ENCODE measurements around the gene SLC41A3.
A peak's percentile ranks its signal among the peaks of the same experiment; 100 is the strongest.
"Not testable (repeated sequence)": the region's sequence is repeated elsewhere in the genome, so short reads cannot be mapped to it uniquely, and the experiment has no call there.

The SLC41A3 gene

DNA sequence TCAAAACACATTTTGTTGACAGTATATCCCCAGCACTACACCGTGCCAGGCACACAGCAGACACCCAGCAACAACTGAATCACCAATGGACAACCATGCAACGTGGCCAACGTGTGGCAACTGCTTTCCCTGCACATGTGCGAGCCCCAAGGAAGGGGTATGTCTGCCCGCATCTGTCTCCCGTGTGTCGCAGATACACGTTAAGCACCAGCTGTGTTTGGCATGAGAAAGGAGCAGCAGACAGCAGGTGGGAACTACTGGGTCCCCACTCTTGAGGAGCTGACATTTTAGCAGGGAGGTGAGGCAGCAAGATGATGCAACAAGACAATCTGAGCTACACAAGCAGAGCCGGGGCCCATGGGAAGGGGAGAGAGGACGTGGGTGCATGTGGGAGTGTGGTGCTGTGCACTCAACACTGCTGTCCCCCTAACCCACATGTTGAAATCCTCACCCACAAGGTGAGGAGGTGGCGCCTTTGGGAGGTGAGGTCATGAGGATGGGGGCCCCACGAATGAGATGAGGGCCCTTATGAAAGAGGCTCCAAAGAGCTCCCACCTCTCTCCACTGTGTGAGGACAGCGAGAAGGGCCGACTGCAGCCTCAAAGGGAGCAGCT lies 58.7 kb downstream of the SLC41A3 start:
- DNase-seq: no peak

DNA sequence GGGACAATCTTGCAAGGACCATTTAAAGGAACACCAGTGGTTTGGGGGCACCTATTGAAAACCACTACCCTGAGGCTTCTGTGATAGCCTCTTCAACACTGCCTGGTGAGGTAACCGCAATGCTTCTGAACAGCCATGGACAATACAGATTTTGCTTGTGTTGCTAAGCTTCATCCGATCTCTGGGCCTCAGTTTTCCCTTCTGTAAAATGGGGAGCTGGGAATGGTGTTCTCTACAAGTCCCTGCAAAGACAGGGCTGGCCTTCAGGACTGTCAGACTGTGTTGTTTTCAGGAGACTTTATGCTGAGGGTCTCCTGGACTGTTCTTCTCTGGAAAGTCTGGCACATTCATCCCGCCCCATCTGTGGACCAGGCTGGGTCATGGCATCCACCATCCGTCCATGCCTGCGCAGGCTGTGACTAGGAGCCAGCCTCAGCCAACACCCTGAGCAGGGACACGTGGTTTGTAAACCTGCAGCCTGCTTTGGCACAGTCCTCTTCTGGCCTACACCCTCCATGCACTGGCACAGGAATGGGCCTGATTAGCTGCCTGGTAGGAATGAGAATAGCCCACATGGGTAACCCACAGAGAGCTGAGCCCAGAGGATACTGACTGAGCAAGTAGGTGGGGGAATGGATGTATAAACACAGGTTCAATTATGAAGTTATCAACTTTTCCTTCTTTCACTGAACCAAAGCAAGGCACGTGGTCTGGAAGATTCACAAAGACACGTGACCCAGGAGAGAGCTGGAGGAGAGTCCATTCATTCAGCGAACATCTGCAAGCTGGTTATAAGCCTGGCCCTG lies 59.7 kb downstream of the SLC41A3 start:
- DNase-seq: no peak

DNA sequence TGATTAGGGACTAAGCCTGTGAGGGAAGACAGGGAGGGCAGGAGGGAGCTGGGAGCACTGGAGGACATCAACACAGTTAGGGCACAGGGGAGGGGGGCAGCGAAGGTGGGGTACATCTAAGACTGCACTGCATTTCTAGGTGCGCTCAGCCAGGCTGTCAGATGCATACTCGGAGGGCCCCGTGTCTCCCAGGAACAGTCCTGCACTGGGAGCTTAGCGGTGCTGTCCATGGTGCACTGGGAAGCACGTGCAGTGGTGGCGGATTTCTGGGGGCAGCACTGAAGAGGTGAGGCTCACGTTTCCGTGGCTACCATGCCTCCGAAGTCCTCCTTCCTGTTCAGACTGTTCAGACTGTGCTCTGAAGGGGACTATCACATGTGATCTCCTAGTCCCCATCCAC lies 60.5 kb downstream of the SLC41A3 start:
- no peak for DNase-seq

DNA sequence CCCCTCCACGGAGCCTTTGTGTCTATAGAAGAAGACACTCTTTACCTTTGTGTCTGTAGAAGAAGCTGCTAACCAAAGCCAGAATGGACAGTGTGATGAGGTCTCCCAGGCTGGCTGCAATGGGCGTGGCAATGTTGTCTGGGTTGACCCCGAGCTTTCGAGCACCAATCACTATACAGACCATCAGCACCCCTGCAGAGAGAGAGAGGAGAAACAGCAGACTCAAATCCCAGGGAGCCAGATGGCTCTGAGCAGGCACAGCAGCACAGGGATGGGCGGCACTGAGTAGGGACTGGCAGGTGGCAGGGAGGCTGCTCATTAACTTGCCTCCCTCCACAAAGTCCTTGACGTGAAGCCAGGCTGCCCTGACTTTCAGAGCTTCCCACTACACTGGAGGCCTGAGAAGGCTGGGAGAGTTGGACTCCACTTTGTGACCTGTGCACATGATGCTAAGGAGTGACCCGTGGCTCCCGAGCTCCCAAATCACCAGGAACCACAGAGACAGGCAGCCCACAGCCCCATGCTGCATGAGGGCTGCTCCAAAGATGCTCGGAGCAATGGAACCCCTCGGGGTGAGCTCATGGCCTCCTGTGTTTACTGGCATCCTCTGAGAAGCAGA lies 61.1 kb downstream of the SLC41A3 start:
- no peak for DNase-seq

DNA sequence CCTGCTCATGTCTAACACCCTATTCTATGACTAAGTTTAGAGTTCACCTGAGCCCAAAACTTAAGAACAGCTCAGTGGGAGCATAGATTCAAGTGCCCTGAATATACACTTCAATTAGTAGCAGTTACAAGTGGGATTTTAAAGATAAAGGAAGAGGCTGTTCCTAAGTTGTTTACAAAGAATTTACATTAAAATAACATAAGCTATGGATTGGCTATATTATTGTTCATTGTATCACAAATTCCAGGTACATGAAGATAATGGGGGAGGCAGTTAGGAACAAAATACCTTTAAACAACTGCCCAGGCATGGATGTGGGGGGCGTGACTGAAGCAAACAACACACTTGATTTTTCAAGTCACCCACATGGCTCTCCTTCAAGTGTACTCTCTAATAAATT lies 62.2 kb downstream of the SLC41A3 start:
- DNase-seq: no peak

DNA sequence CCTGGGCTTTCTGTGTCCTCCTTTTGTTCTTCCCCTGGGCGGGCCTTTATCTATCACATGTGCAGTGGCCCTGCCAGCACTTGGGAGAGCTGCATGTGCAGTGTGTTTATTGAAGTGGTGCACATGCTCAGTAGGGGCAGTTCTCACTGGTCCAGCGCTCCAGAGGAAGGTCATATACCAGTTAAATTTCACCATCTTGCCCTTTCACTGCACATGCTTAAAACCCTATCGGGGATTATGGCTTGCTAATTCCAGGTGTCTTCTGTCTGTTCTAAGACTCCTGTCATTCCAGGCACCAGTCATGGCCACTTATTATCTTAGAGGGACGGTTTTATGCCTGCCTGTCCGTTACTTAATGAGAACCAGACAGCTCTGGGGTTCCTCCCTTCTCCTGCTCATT lies 62.7 kb downstream of the SLC41A3 start:
- DNase-seq: no peak

DNA sequence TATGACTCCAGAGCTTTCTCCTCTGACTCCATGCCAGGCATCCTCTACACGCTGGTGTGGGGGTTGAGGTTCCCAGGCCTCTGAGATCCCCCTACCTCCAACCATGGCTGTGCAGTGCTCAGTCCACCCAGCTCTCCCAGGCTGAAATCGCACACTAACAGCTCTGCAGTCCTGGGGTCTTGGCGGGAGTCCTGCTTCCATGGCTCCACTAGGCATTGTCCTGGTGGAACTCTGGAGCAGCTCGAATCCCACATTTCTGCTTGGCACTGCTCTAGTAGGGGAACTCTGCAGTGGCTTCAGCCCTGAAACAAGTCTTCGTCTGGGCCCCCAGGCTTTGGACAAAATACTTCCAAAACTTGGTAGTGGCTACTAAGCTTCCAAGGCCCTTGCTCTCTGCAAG lies 64.2 kb downstream of the SLC41A3 start:
- DNase-seq: no peak

DNA sequence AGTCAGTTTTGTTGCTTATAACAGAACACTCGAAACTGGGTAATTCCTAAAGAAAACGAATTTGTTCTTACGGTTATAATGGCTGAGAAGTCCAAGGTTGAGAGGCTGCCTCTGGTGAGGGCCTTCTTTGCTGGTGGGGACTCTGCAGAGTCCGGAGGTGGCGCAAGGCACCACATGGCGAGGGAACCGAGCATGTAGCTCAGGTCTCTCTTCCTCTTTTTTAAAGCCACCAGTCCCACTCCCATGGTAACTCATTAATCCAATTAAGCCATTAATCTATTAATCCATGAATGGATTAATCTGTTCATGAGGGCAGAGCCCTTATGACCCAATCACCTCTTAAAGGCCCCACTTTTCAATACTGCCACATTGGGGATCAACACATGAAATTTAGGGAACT lies 64.9 kb downstream of the SLC41A3 start:
- DNase-seq: no peak

DNA sequence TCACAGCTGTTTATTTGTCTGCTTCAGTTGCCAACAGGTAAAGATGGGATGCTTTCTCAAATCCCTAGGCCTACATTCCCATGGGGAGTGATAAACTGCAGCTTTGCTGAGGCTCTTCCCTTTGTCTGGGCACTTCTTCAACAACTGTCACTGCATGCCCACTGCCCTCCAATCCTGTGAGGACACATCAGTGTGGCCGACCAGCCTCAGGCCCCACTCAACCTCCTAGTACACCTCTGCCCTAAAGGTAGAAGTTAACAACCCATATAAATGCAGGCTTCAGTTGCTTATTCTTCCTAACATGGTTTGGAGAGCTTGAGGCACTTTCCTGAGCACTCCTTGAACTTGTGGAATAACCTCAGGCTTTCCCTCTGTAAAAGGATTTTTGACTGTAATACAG lies 65.4 kb downstream of the SLC41A3 start:
- DNase-seq: no peak

DNA sequence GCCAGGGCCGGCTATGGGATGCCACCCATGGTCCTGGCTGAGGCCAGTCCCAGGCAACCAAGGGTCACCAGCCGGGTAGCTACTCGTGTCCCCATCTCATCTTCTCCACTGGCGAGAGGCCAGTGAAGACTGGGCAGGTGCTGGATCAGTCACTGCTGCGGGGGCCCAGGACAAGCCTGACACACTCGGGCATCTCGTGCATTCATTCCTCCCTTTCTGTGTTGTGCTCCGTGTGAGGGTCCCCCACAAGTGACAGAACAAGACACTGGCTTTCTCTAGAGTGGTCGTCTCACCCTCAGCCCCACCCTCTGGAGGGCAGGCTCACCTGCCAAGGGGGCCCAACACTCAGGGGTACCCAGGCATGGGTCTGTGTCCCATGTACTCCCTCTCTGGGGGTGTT lies 66.6 kb downstream of the SLC41A3 start:
- no peak for DNase-seq

DNA sequence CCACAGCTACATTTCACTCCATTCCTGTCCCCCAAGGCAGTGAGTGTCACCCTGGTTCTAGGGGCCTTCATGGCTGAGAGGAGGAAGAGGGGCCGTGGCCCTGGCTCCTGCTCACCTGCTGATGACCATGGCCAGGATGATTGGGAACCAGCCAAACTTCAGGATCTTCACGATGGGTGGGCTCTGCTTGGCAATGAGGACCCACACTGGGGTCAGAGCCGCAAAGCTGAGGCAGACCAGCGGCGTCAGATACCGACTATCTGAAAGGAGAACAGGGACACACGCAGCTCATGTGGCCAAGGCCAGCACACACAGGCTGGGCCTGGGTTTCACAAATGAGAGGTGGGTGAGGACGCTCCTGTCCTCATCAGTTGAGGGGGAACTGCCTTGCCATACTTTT lies 67.3 kb downstream of the SLC41A3 start:
- no peak for DNase-seq

DNA sequence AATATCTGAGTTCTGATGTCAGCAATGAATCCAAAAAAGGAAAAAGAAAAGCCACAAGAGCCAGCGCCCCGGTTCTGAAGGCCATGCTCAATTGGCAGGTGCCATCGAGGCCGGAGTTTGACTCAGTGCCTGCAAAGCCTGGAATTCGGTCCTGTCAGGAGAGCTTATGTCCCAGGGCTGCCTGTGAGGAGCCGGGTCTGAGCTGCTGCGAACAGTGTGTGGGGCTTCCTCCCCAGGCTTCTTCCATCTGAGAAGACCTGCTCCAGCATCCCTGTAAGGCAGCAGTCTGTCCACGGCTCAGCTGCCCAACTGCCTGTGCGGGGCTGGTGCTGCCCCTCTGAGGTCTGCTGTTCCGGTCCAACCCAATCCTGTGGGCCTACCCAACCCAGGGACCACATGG lies 68.8 kb downstream of the SLC41A3 start:
- no peak for DNase-seq

DNA sequence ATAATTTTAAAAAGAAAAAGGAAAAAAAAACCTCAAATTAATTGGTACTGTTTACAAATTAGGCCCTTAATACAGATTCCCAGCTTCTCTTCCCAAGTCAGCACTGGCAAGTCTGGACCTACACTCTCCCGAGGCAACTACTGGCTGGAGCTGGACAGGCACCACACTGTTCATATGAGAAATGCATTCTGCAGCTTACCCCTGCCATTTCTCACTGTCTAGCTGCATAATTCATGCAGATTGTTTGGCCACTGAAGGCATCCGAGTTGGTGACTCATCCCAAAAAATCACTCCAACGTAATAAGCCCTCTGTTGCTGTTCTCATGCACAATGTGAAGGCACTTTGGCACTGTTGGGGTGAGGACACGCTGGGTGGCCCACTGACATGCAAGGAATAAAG lies 69.7 kb downstream of the SLC41A3 start:
- no peak for DNase-seq

DNA sequence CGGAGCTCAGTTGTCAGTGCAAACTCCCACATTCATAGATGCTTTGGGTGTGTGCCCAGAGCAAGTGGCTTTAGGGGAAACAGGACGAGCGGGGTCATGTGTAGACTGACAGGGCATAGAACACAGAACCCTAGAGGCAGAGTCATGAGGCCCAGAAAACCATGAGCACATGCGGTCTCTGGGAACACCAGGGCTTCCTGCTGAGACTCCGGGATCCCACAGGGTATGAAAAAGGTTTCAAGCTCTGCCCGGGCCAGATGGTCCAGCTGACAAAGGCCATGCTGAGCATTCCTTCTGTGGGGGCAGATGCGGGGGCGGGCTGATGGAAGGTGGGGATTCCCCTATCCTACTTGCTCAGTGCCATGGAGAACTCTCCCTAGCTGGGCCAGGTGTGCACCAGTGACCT lies 70.2 kb downstream of the SLC41A3 start:
- DNase-seq: no peak

DNA sequence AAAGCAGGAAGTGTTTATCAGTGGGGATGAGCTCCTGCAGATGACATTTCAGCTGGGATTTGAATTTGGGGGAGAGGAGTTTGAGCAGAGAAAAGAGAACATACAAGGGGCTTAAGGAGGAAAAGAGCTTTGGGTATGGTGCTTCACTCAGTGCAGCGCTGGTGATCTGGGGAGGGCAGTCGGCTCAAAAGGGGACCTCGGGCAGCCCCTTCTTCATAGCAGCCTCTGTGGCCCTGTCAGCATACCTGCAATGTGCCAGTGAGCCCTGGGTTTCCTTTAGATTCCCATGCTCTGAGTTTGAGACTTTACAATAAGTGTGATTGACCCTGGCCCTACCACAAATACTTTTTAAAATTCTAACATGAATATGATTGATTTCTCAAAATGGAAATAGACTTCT lies 74.7 kb downstream of the SLC41A3 start:
- no peak for DNase-seq

DNA sequence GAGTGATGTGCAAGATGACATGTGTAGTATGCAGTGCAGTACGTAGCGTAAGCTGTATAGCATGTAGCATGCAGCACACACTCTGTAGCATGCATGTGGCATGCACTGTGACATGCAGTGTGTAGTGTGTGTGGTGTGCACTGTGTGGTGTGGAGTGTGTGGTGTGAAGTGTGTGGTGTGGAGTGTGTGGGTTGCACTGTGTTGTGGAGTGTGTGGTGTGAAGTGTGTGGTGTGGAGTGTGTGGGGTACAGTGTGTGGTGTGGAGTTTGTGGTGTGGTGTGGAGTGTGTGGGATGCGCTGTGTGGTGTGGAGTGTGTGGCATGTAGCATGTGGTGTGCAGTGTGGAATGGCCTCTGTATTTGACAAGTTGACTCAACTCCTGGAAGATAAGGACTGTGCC lies 75.7 kb downstream of the SLC41A3 start:
- no peak for DNase-seq

DNA sequence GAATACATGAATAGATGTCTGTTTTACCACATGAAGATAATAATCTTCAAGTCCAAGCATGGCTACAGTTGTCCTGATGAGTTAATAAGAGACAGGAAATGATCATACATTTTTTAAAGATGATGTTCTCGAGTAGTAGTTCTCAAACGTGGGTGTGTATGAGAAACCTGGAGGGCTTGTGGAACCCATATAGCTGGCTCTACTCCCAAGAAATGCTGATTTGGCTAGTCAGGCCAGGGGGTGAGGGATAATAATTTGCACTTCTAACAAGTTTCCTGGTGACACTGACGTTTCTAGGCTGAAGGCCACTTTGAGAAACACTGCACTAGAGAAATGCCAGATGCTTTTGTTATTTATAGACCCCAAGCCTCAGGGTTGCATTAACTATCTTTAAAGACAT lies 78.0 kb downstream of the SLC41A3 start:
- DNase-seq: no peak

DNA sequence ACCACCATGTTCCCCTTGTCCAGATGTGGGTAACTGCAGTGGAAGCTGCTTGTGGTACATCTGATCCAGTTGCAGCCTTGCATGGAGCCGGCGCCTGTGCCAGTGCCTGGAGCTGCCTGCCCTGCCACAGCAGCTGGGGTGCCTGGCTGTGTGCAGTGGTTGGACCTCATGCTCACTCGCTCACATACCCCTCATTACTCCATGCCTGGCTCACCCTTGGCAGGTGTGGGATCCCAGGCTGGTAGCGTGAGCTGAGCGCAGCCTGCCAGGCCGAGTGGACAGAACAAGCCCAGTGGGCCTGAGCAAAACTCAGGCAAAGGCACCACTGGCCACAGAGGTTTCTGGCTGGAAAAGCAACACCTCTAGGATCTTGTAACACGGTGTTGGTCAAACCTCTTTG lies 79.2 kb downstream of the SLC41A3 start:
- DNase-seq: no peak

DNA sequence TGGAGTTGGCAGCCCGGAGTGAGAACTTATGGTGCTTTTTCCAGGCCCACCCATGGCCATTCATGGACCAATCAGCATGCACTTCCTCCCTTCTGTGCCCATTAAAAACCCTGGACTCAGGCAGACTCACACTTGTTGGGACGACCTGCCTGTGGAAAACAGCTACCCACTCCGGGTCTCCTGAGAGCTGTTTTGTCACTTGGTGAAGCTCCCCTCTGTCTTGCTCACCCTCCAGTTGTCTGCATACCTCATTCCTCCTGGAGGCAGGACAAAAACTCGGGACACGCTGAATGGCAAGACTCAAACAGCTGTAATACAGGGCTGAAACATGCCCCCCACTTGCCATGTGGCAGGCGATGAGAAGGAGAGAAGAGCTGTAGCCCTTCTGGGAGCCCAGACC lies 79.7 kb downstream of the SLC41A3 start:
- no peak for DNase-seq

DNA sequence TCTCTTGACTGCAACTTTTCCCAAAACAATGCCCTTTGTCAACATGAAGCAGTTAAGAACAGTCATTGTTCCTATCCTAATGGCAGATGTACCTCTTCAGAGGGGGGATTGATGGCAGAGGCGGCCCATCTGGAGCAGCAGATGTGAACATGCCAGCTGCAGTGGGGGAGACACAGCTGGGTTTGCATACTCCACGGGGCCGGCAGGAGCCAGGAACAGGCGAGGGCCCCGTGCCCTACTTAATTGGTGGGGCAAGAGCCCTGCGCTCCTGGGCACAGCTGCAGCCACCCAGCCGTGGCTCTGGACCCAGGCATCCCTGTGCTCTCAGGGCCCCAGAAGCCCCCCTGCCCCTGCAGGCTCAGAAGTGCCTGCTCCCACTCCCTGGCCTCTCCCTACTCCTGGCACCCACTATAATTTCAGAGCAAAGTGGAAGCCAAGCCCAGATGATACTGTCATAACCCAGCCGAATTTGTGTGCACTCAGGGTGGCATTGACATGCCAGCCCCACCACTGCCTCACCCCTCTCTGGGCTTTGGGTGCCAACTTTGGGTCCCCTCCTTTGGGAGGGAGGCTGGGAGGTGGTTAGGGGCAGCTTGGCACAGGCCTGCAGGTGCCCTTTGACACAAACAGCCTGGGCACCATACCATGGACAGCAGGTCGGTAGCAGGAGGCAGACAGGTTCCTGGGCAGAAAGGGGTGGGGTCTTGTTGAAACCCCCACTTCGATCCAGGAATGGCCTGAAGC lies 80.3 kb downstream of the SLC41A3 start:
- DNase-seq: no peak

DNA sequence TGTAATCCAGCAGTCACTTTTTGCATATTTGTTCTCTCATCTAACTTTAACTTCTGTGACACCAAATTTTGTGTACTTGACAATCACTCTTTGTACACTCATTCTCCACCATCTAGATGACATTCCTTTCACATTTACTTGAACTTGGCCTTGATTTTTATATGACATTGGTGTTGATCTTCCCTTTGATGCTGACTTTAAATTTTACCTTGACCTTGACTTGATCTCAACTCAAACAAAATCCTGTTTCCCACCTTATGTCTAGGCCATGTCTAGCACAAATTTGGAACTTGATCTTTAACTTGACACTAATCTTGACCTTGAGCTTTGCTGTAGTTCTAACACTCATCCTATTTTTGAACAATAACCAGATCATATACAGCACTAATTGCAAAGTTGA lies 81.7 kb downstream of the SLC41A3 start:
- DNase-seq: no peak

DNA sequence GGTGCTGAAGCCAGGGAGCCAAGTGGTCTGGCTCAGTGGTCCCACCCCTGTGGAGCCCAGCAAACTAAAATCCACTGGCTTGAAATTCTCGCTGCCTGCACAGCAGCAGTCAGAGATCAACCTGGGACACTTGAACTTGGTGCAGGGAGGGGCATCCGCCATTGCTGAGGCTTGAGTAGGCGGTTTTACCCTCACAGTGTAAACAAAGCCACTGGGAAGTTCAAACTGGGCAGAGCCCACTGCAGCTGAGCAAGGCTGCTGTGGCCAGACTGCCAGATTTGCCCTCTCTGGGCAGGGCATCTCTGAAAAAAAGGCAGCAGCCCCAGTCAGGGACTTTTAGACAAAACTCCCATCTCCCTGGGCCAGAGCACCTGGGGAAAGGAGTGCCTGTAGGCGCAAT lies 87.2 kb downstream of the SLC41A3 start:
- not testable (repeated sequence) for DNase-seq

DNA sequence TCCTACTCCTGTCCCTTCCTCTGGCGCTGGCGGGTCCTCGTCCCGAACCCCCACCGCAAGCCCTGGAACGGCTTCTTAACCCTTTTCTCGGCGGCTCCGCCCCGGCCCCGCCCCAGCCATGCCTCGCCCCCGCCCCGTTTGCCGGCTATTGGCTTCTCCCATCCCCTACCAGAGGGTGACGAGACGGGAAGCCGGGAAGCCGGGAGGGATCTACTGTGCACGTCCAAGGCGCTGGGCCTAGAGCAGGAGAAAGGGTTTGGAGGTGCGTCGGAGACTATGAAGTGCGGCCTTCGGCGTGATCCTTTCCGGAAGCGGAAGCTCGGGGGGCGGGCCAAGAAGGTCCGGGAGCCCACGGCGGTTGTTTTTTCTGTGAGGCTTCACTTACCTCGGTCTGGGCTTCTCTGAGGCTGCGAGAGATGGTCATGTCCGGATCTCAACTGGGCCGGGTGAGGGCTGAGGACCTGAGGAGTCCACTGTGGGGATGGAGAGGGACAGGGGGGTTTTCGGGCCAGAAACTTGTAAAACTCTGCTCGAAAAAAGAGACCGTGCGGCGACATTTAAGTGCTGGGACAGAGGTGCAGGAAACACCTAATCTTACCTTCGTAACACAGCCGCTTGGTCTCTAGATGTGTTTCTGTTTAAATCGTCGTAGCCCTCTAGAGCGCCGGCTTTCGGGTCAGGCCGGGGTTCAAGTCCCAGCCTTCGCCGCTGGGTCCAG lies 93.5 kb downstream of the SLC41A3 start:
- peak; percentile 73 for DNase-seq

All from central memory CD4-positive, alpha-beta T cell (primary cell).